HepG2 (cell line): ENCODE results near the gene RPEL1. TPM values are rescaled to one million over a fixed set of nuclear protein-coding genes. Genes with fewer than 3 reads are reported as not detected.

Source experiments
- AGO1 ChIP-seq: fragments of 200-400 bp; formaldehyde crosslinking; IDR thresholded peaks from 2 replicates; pipeline ENCODE4 v1.6.1; 2017; ENCODE audit warnings: mild to moderate bottlenecking, low read depth, low read length, moderate library complexity; ENCODE audit not compliant: poor library complexity, severe bottlenecking
- AKNA ChIP-seq: sonication (generic); formaldehyde crosslinking; IDR thresholded peaks from 2 replicates; pipeline ENCODE4 v1.4.0; 2020; ENCODE audit warnings: missing genetic modification reagents, borderline replicate concordance
- CHD2 ChIP-seq: IDR thresholded peaks from 2 replicates; pipeline ENCODE4 v1.6.1; 2011; ENCODE audit warnings: low read depth, low read length, improper control_type of control experiment
- FOXK2 ChIP-seq: fragments of 450-650 bp; IDR thresholded peaks from 2 replicates; pipeline ENCODE4 v1.6.1; 2016
- IKZF4 ChIP-seq: sonication (generic); formaldehyde crosslinking; IDR thresholded peaks from 2 replicates; pipeline ENCODE4 v1.5.1; 2020; ENCODE audit warnings: borderline replicate concordance, mild to moderate bottlenecking, low read depth, missing genetic modification reagents; ENCODE audit errors: not compliant biosample characterization
- KAT7 ChIP-seq: IDR thresholded peaks from 2 replicates; pipeline ENCODE4 v1.6.1; 2018; ENCODE audit warnings: borderline replicate concordance, missing compliant biosample characterization
- REST ChIP-seq, 2 experiments: IDR thresholded peaks; 2 replicates each; pipeline ENCODE4 v1.6.1; 2011 to 2012; ENCODE audit warnings: low read length in 2 of 2, borderline replicate concordance in 1 of 2, low read depth in 1 of 2, mild to moderate bottlenecking in 1 of 2, moderate library complexity in 1 of 2
- SIX4 ChIP-seq: sonication (generic); formaldehyde crosslinking; IDR thresholded peaks from 2 replicates; pipeline ENCODE4 v1.4.0; 2020; ENCODE audit warnings: missing genetic modification reagents
- SMYD3 ChIP-seq: sonication (generic); formaldehyde crosslinking; IDR thresholded peaks from 2 replicates; pipeline ENCODE4 v1.8.1; 2023; ENCODE audit warnings: mild to moderate bottlenecking, missing genetic modification reagents
- TOPORS ChIP-seq: sonication (generic); formaldehyde crosslinking; IDR thresholded peaks from 2 replicates; pipeline ENCODE4 v1.8.0; 2023; ENCODE audit warnings: mild to moderate bottlenecking, missing genetic modification reagents
- ZNF124 ChIP-seq: sonication (generic); formaldehyde crosslinking; IDR thresholded peaks from 2 replicates; pipeline ENCODE4 v1.4.0; 2020; ENCODE audit warnings: missing genetic modification reagents
- ZNF224 ChIP-seq: sonication (generic); formaldehyde crosslinking; IDR thresholded peaks from 2 replicates; pipeline ENCODE4 v1.5.0; 2020; ENCODE audit warnings: mild to moderate bottlenecking, missing genetic modification reagents
- ZNF451 ChIP-seq: sonication (generic); formaldehyde crosslinking; IDR thresholded peaks from 2 replicates; pipeline ENCODE4 v1.5.0; 2020; ENCODE audit warnings: mild to moderate bottlenecking, missing genetic modification reagents
- ZNF570 ChIP-seq: sonication (generic); formaldehyde crosslinking; IDR thresholded peaks from 2 replicates; pipeline ENCODE4 v1.4.0; 2020; ENCODE audit warnings: mild to moderate bottlenecking, missing genetic modification reagents, borderline replicate concordance
- ZNF652 ChIP-seq: IDR thresholded peaks from 2 replicates; pipeline ENCODE4 v1.6.1; 2016; ENCODE audit warnings: low read depth, borderline replicate concordance
- ZNF737 ChIP-seq: sonication (generic); formaldehyde crosslinking; IDR thresholded peaks from 2 replicates; pipeline ENCODE4 v1.5.0; 2020; ENCODE audit warnings: missing genetic modification reagents, mild to moderate bottlenecking, borderline replicate concordance
- polyA plus RNA-seq, 8 experiments: library from polyadenylated mRNA; depleted of rRNA in 3 of 8; stranded (reverse) in 7 of 8; unstranded in 1 of 8; fragments of >200 nt; fragmentation: Illumina TruSeq in 4 of 8; extraction: Trizol in 4 of 8; gene quantifications; 2 replicates each; pipeline versions ENCODE4 v1.2.1 to v1.2.3, GENCODE V29; 2011 to 2016; ENCODE audit warnings: low read depth in 4 of 8, missing spikeins in 1 of 8, mixed read lengths in 1 of 8; ENCODE audit not compliant: insufficient read depth in 1 of 8
- total RNA-seq, 5 experiments: library from RNA; depleted of rRNA; stranded (reverse); fragments of >200 nt; fragmentation: Illumina TruSeq; extraction: Trizol; gene quantifications; 2 replicates each; pipeline ENCODE4 v1.2.3, GENCODE V29; 2016; ENCODE audit warnings: low read depth in 1 of 5
- TF ChIP-seq, protein P1 (sequence below): sonication (generic); formaldehyde crosslinking; conservative IDR thresholded peaks from 2 replicates; pipeline ENCODE4 v1.4.0; 2020; ENCODE audit warnings: missing genetic modification reagents
- TF ChIP-seq, protein P2 (sequence below): sonication (generic); formaldehyde crosslinking; IDR thresholded peaks from 2 replicates; pipeline ENCODE4 v1.5.1; 2020; ENCODE audit warnings: mild to moderate bottlenecking, missing genetic modification reagents

RPEL1 gene
- total and polyA plus RNA-seq, 2 of the 13 experiments (the other 11 are each of a cell fraction or from before 2014, with no cell fraction given) = 0.04 to 0.07 TPM

DNA sequence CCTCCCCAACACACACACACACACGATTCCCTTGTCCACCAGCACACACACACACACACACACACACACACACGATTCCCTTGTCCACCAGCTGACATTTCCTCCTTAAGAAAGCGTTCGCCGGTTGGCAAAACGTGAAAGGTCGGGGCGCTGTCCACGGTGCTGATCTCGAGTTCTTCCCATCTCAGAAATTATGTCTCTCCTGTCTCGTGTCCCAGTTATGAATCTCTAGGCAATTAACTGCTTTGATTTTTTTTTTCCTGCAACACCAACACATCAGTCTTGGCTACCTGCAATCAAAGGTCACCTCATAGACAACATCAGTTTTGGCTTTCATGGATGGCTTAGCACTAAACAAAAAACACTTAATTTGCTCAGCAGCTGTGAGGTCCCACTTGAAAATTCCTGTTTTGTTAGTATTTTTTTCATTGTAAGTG lies 33.2 kb downstream of the RPEL1 start (continued):
- TF ChIP-seq AKNA (CRISPR knock-in tag) (no peak), SMYD3 (CRISPR knock-in tag) (no peak), ZNF124 (CRISPR knock-in tag) (no peak), AGO1 (no peak), ZNF451 (CRISPR knock-in tag) (no peak), ZNF224 (CRISPR knock-in tag) (no peak), SIX4 (CRISPR knock-in tag) (no peak), FOXK2 (no peak), ZNF737 (CRISPR knock-in tag) (no peak), KAT7 (CRISPR knock-in tag) (no peak), REST (IDR thresholded peaks at IDR 0.05; ENCODE audit: borderline replicate concordance in 1 of 2, low read depth in 1 of 2, low read length in 2 of 2) (peak; percentile 96 to 97), IKZF4 (CRISPR knock-in tag) (peak; percentile 52), CHD2 (no peak), ZNF652 (CRISPR knock-in tag) (no peak), TOPORS (CRISPR knock-in tag) (no peak), ZNF570 (CRISPR knock-in tag) (no peak)
- TF ChIP-seq, protein P1, sequence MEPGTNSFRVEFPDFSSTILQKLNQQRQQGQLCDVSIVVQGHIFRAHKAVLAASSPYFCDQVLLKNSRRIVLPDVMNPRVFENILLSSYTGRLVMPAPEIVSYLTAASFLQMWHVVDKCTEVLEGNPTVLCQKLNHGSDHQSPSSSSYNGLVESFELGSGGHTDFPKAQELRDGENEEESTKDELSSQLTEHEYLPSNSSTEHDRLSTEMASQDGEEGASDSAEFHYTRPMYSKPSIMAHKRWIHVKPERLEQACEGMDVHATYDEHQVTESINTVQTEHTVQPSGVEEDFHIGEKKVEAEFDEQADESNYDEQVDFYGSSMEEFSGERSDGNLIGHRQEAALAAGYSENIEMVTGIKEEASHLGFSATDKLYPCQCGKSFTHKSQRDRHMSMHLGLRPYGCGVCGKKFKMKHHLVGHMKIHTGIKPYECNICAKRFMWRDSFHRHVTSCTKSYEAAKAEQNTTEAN (CRISPR knock-in tag) = no peak
- TF ChIP-seq, protein P2, sequence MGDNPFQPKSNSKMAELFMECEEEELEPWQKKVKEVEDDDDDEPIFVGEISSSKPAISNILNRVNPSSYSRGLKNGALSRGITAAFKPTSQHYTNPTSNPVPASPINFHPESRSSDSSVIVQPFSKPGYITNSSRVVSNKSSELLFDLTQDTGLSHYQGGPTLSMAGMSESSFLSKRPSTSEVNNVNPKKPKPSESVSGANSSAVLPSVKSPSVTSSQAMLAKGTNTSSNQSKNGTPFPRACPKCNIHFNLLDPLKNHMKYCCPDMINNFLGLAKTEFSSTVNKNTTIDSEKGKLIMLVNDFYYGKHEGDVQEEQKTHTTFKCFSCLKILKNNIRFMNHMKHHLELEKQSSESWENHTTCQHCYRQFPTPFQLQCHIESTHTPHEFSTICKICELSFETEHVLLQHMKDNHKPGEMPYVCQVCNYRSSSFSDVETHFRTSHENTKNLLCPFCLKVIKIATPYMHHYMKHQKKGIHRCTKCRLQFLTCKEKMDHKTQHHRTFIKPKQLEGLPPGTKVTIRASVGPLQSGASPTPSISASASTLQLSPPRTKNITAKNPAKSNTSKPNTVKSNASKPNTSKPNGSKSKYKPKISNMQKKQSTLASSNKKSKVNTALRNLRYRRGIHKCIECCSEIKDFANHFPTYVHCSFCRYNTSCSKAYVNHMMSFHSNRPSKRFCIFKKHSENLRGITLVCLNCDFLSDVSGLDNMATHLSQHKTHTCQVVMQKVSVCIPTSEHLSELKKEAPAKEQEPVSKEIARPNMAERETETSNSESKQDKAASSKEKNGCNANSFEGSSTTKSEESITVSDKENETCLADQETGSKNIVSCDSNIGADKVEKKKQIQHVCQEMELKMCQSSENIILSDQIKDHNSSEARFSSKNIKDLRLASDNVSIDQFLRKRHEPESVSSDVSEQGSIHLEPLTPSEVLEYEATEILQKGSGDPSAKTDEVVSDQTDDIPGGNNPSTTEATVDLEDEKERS = no peak
